NT2/D1 (cell line): ENCODE measurements around the gene NRF1.

Experiments used
- SUZ12 ChIP-seq: IDR thresholded peaks from 2 replicates; pipeline ENCODE4 v1.6.1; 2011; ENCODE audit not compliant: insufficient read length, insufficient read depth; ENCODE audit errors: extremely low read depth
- YY1 ChIP-seq: IDR thresholded peaks from 2 replicates; pipeline ENCODE4 v1.6.1; 2011; ENCODE audit not compliant: insufficient read length, insufficient read depth
- ZNF274 ChIP-seq: IDR thresholded peaks from 2 replicates; pipeline ENCODE4 v1.6.1; 2011; ENCODE audit warnings: mild to moderate bottlenecking, low read depth, low read length

DNA sequence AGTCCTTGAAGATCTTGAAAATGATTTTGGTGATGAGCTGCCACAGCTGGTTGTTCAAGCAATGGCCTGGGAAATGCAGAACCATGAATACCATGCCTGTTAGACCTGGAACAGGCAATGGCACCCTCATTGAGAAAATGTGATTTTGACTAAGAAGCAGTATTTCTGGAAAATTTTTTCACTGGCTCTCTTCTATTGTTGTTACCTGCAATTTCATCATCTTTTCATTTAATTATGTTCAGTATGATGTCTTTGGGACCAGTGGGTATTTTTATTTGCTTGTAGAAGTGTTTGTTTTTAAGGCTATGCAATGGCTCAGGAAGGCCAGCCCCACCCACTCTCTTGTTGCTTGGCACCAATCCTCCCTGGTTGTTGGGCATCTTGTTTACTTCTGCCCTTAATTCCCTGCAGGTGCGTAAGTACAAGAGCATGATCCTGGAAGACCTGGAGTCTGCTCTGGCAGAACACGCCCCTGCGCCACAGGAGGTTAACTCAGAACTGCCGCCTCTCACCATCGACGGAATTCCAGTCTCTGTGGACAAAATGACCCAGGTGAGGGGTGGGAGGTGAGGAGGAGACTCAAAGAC lies 78.6 kb downstream of the NRF1 start:
- TF ChIP-seq ZNF274, result no peak
- TF ChIP-seq SUZ12, result no peak
- no peak for TF ChIP-seq YY1
